ENCODE results near the gene DZANK1.
"Not testable (repeated sequence)": the region's sequence is repeated elsewhere in the genome, so short reads cannot be mapped to it uniquely, and the experiment has no call there.

The DZANK1 gene

DNA sequence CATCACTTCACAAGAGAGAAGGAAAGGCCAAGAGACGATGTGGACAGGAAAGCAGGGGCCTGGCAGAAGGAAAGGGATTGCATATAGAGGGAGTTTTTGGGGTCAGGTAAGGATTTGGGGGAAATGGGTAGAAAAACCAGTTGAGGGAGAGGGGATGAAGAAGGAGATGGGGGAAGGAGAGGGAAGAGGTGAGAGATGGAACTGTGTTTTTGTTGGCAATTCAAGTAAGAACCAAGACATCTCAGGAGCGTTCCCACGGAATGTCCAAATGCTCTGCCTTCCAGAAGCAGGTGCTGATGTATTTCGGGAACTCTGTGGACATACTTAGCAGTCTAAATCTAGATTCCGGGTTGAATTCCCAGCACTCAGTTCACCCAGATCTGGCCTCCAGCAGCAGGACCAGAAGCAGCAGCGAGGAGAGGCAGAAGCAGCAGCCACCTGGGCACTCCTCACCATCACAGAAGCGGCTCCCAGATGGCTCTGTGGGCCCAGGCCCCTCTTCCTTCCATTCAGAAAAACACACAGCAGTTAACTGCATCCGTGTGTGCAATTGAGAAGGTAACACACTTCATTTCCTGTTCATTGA, 88.8 kb downstream of the DZANK1 start:
- Histone ChIP-seq H3K27me3 (replicated peaks; ENCODE audit: control insufficient read depth, insufficient read depth, low read length) (no peaks in the 10 kb centered on the region), H3K9ac (ENCODE audit: low read length) (no peak overlapping the region), H3K4me3 (ENCODE audit: low read length) (no peak overlapping the region), H3K36me3 (ENCODE audit: control insufficient read depth, insufficient read depth, low read length, severe bottlenecking) (no peaks in the 10 kb centered on the region), H3K9me3 (ENCODE audit: control insufficient read depth, low read length) (no peaks in the 10 kb centered on the region), H3K4me1 (ENCODE audit: control insufficient read depth, insufficient read depth, low read length) (no peaks in the 10 kb centered on the region)
- DNase-seq (ENCODE audit: low read depth), result no peak

DNA sequence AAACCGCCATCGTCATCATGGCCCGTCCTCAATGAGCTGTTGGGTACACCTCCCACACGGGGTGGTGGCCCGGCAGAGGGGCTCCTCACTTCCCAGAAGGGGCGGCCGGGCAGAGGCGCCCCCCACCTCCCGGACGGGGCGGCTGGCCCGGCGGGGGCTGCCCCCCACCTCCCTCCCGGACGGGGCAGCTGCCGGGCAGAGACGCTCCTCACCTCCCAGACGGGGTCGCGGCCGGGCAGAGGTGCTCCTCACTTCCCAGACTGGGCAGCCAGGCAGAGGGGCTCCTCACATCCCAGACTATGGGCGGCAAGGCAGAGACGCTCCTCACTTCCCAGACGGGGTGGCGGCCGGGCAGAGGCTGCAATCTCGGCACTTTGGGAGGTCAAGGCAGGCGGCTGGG, 91.3 kb downstream of the DZANK1 start:
- not testable (repeated sequence) for H3K27me3 ChIP-seq (replicated peaks; ENCODE audit: control insufficient read depth, insufficient read depth, low read length)

DNA sequence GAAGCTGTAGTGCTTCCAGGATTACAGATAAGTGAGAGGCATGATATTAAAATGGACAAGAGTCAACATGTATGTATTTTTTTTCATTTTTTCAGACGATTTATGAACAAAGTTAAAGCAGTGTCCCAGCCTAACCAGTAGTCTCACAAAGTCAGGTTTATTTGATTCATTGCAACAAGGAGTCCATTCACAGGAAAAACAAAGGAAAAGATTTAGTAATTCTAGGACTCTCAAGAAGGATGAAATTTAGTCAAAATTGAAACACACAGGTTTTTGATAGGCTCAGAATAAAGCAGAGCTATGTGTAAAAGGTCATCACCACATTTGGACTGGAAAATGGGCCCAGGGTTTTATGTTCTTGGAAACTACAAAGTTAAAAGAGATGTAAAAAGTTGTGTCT, 94.5 kb downstream of the DZANK1 start:
- peaks cover 8% of the 10 kb centered on the region for H3K4me1 ChIP-seq (ENCODE audit: control insufficient read depth, insufficient read depth, low read length)
- H3K36me3 ChIP-seq (ENCODE audit: control insufficient read depth, insufficient read depth, low read length, severe bottlenecking), result no peaks in the 10 kb centered on the region
- H3K27me3 ChIP-seq (replicated peaks; ENCODE audit: control insufficient read depth, insufficient read depth, low read length), result no peaks in the 10 kb centered on the region
- no peak for DNase-seq (ENCODE audit: low read depth)
- no peaks in the 10 kb centered on the region for H3K9me3 ChIP-seq (ENCODE audit: control insufficient read depth, low read length)
- H3K4me3 ChIP-seq (ENCODE audit: low read length), result no peak overlapping the region
- H3K9ac ChIP-seq (ENCODE audit: low read length), result peak overlapping the region; percentile 55

More for the DNA sequence above, 91.3 kb downstream of the DZANK1 start:
- not testable (repeated sequence) for H3K36me3 ChIP-seq (ENCODE audit: control insufficient read depth, insufficient read depth, low read length, severe bottlenecking); DNase-seq (ENCODE audit: low read depth); H3K9ac ChIP-seq (ENCODE audit: low read length); H3K4me1 ChIP-seq (ENCODE audit: control insufficient read depth, insufficient read depth, low read length); H3K4me3 ChIP-seq (ENCODE audit: low read length); H3K9me3 ChIP-seq (ENCODE audit: control insufficient read depth, low read length)

DNA sequence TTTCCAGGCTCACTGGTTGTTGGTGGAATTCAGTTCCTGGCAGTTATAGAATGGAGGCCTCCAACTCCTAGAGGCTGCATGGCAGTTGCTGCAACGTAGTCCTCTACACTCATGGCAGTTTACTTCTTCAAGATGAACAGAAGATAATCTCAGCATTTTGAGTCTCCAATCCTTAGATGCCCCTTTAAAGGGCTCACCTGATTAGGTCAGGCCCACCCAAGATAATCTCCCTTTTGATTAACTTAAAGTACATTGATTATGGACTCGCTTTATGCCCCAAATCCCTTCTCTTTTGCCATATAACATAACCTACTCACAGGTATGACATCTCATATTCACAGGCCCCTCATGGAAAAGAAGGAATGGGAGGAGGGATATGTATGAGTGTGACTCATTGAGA, 102.1 kb downstream of the DZANK1 start:
- Histone ChIP-seq H3K36me3 (ENCODE audit: control insufficient read depth, insufficient read depth, low read length, severe bottlenecking) (no peaks in the 10 kb centered on the region), H3K9ac (ENCODE audit: low read length) (no peak overlapping the region), H3K4me3 (ENCODE audit: low read length) (no peak overlapping the region), H3K27me3 (replicated peaks; ENCODE audit: control insufficient read depth, insufficient read depth, low read length) (no peaks in the 10 kb centered on the region), H3K9me3 (ENCODE audit: control insufficient read depth, low read length) (no peaks in the 10 kb centered on the region), H3K4me1 (ENCODE audit: control insufficient read depth, insufficient read depth, low read length) (peaks cover 12% of the 10 kb centered on the region)
- DNase-seq (ENCODE audit: low read depth), result no peak

DNA sequence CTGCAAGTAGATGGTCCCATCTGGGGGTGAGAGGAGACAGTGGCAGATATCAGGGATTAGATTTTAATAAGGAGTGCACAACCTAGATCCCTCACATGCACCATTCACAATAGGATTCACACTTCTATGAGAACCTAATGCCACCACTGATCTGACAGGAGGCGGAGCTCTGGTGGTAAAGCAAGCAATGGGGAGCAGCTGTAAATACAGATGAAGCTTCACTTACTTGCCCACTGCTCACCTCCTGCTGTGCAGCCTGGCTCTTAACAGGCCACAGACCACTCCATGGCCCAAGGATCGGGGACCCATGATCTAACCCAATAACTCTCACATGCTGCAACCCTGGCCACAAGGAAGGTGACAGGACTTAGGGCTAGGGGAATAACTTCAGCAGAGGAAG, 103.1 kb downstream of the DZANK1 start:
- Histone ChIP-seq H3K36me3 (ENCODE audit: control insufficient read depth, insufficient read depth, low read length, severe bottlenecking) (no peaks in the 10 kb centered on the region), H3K4me3 (ENCODE audit: low read length) (no peak overlapping the region), H3K4me1 (ENCODE audit: control insufficient read depth, insufficient read depth, low read length) (peaks cover 19% of the 10 kb centered on the region), H3K9ac (ENCODE audit: low read length) (no peak overlapping the region), H3K27me3 (replicated peaks; ENCODE audit: control insufficient read depth, insufficient read depth, low read length) (no peaks in the 10 kb centered on the region), H3K9me3 (ENCODE audit: control insufficient read depth, low read length) (no peaks in the 10 kb centered on the region)
- DNase-seq (ENCODE audit: low read depth), result no peak

DNA sequence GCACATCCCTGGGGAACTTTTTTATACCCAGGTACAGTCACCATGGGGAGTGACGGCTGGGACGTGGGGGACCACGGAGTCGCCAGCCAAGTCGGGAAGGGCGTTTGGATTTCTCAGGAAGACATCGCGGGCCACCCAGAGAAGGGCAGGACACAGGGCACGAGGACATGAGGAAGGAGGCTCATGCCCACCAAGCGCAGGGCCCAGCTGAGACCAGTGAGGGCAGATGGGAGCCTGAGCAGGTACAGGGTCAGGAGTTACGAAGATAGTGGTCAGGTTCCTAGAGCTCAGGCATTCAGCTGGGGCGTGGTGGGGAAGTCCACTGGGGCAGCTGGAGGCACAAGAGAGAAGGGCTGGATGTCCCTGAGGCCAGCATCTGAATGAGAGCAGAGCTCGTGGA, 103.9 kb downstream of the DZANK1 start:
- peaks cover 19% of the 10 kb centered on the region for H3K4me1 ChIP-seq (ENCODE audit: control insufficient read depth, insufficient read depth, low read length)
- H3K36me3 ChIP-seq (ENCODE audit: control insufficient read depth, insufficient read depth, low read length, severe bottlenecking), result no peaks in the 10 kb centered on the region
- no peaks in the 10 kb centered on the region for H3K9me3 ChIP-seq (ENCODE audit: control insufficient read depth, low read length)

DNA sequence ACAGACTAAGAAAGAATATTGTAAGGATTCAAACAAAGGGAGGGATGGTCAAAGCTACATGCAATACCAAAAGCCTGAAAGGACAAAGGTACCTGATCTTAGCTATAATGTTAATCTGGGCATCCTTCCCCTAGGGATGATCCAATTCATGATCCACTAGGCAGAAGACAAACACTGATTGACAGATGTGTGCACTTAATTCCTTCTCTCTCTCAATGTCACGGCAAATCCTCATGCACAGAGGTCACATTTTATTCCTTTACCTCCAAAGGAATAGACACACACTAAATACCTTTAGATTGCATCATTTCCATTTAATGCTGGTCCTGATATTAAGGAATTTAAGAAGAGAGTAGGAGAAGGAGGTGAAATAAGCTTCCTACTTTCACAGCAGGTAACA, 105.2 kb downstream of the DZANK1 start:
- no peak for DNase-seq (ENCODE audit: low read depth)
- Histone ChIP-seq H3K9ac (ENCODE audit: low read length) (no peak overlapping the region), H3K4me1 (ENCODE audit: control insufficient read depth, insufficient read depth, low read length) (peaks cover 19% of the 10 kb centered on the region), H3K27me3 (replicated peaks; ENCODE audit: control insufficient read depth, insufficient read depth, low read length) (peaks cover 11% of the 10 kb centered on the region), H3K4me3 (ENCODE audit: low read length) (no peak overlapping the region), H3K36me3 (ENCODE audit: control insufficient read depth, insufficient read depth, low read length, severe bottlenecking) (no peaks in the 10 kb centered on the region), H3K9me3 (ENCODE audit: control insufficient read depth, low read length) (no peaks in the 10 kb centered on the region)

More for the DNA sequence above, 103.9 kb downstream of the DZANK1 start:
- H3K9ac ChIP-seq (ENCODE audit: low read length), result no peak overlapping the region
- peaks cover 7% of the 10 kb centered on the region for H3K27me3 ChIP-seq (replicated peaks; ENCODE audit: control insufficient read depth, insufficient read depth, low read length)
- H3K4me3 ChIP-seq (ENCODE audit: low read length), result no peak overlapping the region
- DNase-seq (ENCODE audit: low read depth), result no peak

DNA sequence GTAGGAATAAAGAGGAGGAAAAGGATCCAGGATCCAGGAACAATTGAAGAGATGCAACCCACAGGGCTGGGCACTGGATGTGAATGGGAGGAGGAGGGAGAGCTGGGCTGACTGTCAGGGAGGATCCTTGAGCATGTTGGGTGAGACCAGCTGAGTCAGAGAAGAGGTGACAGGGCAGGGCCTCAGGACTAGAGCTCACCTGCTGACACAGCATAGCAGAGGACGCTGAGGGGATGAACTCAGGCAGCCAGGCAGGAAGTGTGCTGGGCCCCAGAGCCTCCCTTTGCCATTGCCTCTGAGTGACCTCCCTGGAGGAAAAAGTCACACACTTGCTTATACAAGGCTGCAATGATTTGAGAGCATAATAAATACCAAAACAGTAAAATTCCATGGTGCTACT, 106.2 kb downstream of the DZANK1 start:
- H3K9ac ChIP-seq (ENCODE audit: low read length), result no peak overlapping the region
- H3K27me3 ChIP-seq (replicated peaks; ENCODE audit: control insufficient read depth, insufficient read depth, low read length), result peaks cover 11% of the 10 kb centered on the region
- DNase-seq (ENCODE audit: low read depth), result no peak
- peaks cover 2% of the 10 kb centered on the region for H3K9me3 ChIP-seq (ENCODE audit: control insufficient read depth, low read length)
- H3K36me3 ChIP-seq (ENCODE audit: control insufficient read depth, insufficient read depth, low read length, severe bottlenecking), result no peaks in the 10 kb centered on the region
- H3K4me3 ChIP-seq (ENCODE audit: low read length), result no peak overlapping the region
- H3K4me1 ChIP-seq (ENCODE audit: control insufficient read depth, insufficient read depth, low read length), result peaks cover 13% of the 10 kb centered on the region

DNA sequence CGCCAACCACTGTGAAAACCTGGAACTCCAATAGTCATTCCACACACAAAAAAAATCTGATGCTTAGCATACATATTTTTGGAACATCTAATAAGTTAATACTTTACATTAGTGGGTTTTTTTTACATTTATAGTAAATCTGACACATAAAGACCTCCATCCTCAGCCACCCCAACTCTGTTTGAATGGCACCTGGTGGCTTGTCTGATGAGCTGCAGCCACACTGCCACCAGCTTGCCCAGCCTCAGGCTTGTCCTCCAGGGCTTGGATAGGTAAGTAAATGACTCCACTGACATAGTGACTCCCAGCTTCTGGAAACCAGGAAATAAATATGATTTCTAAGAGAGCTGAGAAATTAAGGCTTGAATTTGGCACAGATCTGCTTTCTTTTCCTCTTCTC, 107.0 kb downstream of the DZANK1 start:
- no peak overlapping the region for H3K4me3 ChIP-seq (ENCODE audit: low read length)
- H3K4me1 ChIP-seq (ENCODE audit: control insufficient read depth, insufficient read depth, low read length), result peaks cover 13% of the 10 kb centered on the region
- peaks cover 11% of the 10 kb centered on the region for H3K27me3 ChIP-seq (replicated peaks; ENCODE audit: control insufficient read depth, insufficient read depth, low read length)
- H3K36me3 ChIP-seq (ENCODE audit: control insufficient read depth, insufficient read depth, low read length, severe bottlenecking), result no peaks in the 10 kb centered on the region
- no peak overlapping the region for H3K9ac ChIP-seq (ENCODE audit: low read length)
- peaks cover 4% of the 10 kb centered on the region for H3K9me3 ChIP-seq (ENCODE audit: control insufficient read depth, low read length)
- no peak for DNase-seq (ENCODE audit: low read depth)

DNA sequence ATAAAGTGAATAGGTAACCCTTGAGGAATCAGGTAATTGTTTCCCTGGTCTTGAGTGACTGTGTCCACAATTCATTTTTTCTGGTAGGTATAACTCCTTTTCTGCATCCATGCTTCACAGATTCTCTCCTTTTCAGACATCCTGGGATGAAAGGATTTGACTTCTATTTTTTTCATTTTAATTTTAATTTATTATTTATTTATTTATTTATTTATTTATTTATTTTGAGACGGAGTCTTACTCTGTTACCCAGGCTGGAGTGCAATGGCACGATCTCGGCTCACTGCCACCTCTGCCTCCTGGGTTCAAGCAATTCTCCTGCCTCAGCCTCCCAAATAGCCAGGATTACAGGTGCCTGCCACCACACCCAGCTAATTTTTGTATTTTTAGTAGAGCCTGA, 117.1 kb downstream of the DZANK1 start:
- not testable (repeated sequence) for H3K9ac ChIP-seq (ENCODE audit: low read length); H3K36me3 ChIP-seq (ENCODE audit: control insufficient read depth, insufficient read depth, low read length, severe bottlenecking); H3K4me3 ChIP-seq (ENCODE audit: low read length); DNase-seq (ENCODE audit: low read depth); H3K27me3 ChIP-seq (replicated peaks; ENCODE audit: control insufficient read depth, insufficient read depth, low read length); H3K4me1 ChIP-seq (ENCODE audit: control insufficient read depth, insufficient read depth, low read length); H3K9me3 ChIP-seq (ENCODE audit: control insufficient read depth, low read length)
